K562 (cell line): ENCODE data around the gene TCHP. TPM values are rescaled to one million over a fixed set of nuclear protein-coding genes. Genes with fewer than 3 reads are reported as not detected.

Experiments used
- ATAC-seq: fragments of 200-7000 bp; cut with Tn5 transposase; 3 replicates; pipeline ENCODE4 v1.9.1; 2020; ENCODE audit warnings: moderate library complexity
- BruUV-seq: library from RNA; stranded (reverse); fragments of 400-500 nt; replicated peaks from 2 replicates; lab custom pipeline; 2021; lab: Mats Ljungman, UMichigan
- CTCF ChIA-PET: fragments of 300-600 bp; formaldehyde crosslinking; extraction: SDS; loops from one replicate; lab custom pipeline; 2021; ENCODE audit warnings: low intra/inter-chr PET ratio; lab: Yijun Ruan, JAX
- POLR2A ChIA-PET: fragments of 300-600, 350-650 bp; sonication (Branson Sonifier 250); formaldehyde crosslinking; extraction: SDS; loops from one replicate; lab custom pipeline; 2021; ENCODE audit warnings: antibody characterized with exemption, inconsistent platforms; lab: Yijun Ruan, JAX
- DNase-seq, 4 experiments: peaks; one replicate each; pipeline versions ENCODE4 v3.0.0 to v3.0.0-alpha.2; 2011 to 2018; ENCODE audit warnings: low spot score in 3 of 4, mixed read lengths in 3 of 4; ENCODE audit errors: extremely low read depth in 1 of 4
- FAIRE-seq: peaks from 2 replicates; lab custom pipeline; 2011; peaks lifted over from hg19 to GRCh38; lab: Jason Lieb, UNC
- H2AFZ ChIP-seq: 2 replicates; pipeline ENCODE4 v1.6.0; 2011; ENCODE audit warnings: low read depth, low read length, control low read depth, inconsistent platforms
- H3K27ac ChIP-seq: fragments of 200-600 bp; 3 replicates; pipeline ENCODE4 v1.8.0; 2011; ENCODE audit warnings: low read depth, mild to moderate bottlenecking, control low read depth, inconsistent platforms, low read length, moderate library complexity, mixed read lengths; ENCODE audit errors: extremely low read depth
- H3K27me3 ChIP-seq, 2 experiments: fragments of 300-600 bp in 1 of 2; 2 replicates in 1 of 2; 3 replicates in 1 of 2; pipeline versions ENCODE4 v1.6.0 to v1.8.0; 2011; ENCODE audit warnings: inconsistent platforms in 2 of 2, low read length in 2 of 2, mild to moderate bottlenecking in 1 of 2, mixed read lengths in 1 of 2, moderate library complexity in 1 of 2; ENCODE audit not compliant: control insufficient read depth in 2 of 2, insufficient read depth in 2 of 2
- H3K36me3 ChIP-seq: fragments of 300-600 bp; 3 replicates; pipeline ENCODE4 v1.8.0; 2011; ENCODE audit warnings: mild to moderate bottlenecking, low read length, inconsistent platforms; ENCODE audit not compliant: control insufficient read depth, insufficient read depth
- H3K4me1 ChIP-seq, 2 experiments: fragments of 200-600 bp in 1 of 2; replicated peaks in 1 of 2; 2 replicates in 1 of 2; 3 replicates in 1 of 2; pipeline versions ENCODE4 v1.5.1 to v1.8.0; 2011; ENCODE audit warnings: inconsistent platforms in 2 of 2, low read length in 2 of 2, mild to moderate bottlenecking in 1 of 2, mixed read lengths in 1 of 2, moderate library complexity in 1 of 2; ENCODE audit not compliant: control insufficient read depth in 2 of 2, insufficient read depth in 2 of 2
- H3K4me2 ChIP-seq: 2 replicates; pipeline ENCODE4 v1.6.1; 2011; ENCODE audit warnings: low read length, control low read depth, inconsistent platforms, mixed read lengths; ENCODE audit not compliant: insufficient read depth
- H3K4me3 ChIP-seq: fragments of 200-600 bp; sonication (generic), shearing (Covaris generic); 2 replicates; pipeline ENCODE4 v1.5.1; 2016; ENCODE audit warnings: control low read depth, inconsistent platforms
- H3K79me2 ChIP-seq: fragments of 200-600 bp; 3 replicates; pipeline ENCODE4 v1.8.0; 2011; ENCODE audit warnings: low read length, inconsistent platforms; ENCODE audit not compliant: control insufficient read depth, insufficient read depth
- H3K9ac ChIP-seq, 2 experiments: 2 replicates each; pipeline versions ENCODE4 v1.6.0 to v1.6.1; 2011; ENCODE audit warnings: low read depth in 2 of 2, low read length in 2 of 2, control low read depth in 1 of 2, inconsistent platforms in 1 of 2, mild to moderate bottlenecking in 1 of 2, mixed read lengths in 1 of 2; ENCODE audit not compliant: insufficient read depth in 1 of 2
- H3K9me1 ChIP-seq: one replicate; pipeline ENCODE4 v1.6.0; 2011; ENCODE audit warnings: inconsistent platforms, mild to moderate bottlenecking, low read length, moderate library complexity; ENCODE audit not compliant: control insufficient read depth, insufficient read depth
- H3K9me3 ChIP-seq: replicated peaks from 2 replicates; pipeline ENCODE4 v1.5.1; 2011; ENCODE audit warnings: low read depth, low read length, inconsistent platforms; ENCODE audit not compliant: control insufficient read depth, insufficient read depth
- H4K20me1 ChIP-seq: replicated peaks from 2 replicates; pipeline ENCODE4 v1.6.1; 2011; ENCODE audit warnings: low read length, inconsistent platforms, mixed read lengths; ENCODE audit not compliant: control insufficient read depth, insufficient read depth
- BRF1 ChIP-seq: IDR thresholded peaks from 3 replicates; pipeline ENCODE4 v1.6.1; 2011; ENCODE audit warnings: borderline replicate concordance, mild to moderate bottlenecking; ENCODE audit not compliant: insufficient read length; ENCODE audit errors: extremely low read depth
- MTA2 ChIP-seq: fragments of 450-650 bp; IDR thresholded peaks from 2 replicates; pipeline ENCODE4 v1.6.1; 2016; ENCODE audit warnings: low read depth
- NELFE ChIP-seq: IDR thresholded peaks from 2 replicates; pipeline ENCODE4 v1.6.1; 2011; ENCODE audit warnings: mild to moderate bottlenecking; ENCODE audit not compliant: insufficient read depth, insufficient read length
- POLR2H ChIP-seq: IDR thresholded peaks from 2 replicates; pipeline ENCODE4 v1.6.1; 2016; ENCODE audit warnings: missing genetic modification characterization, low read depth, mild to moderate bottlenecking, control low read depth, missing compliant biosample characterization, moderate library complexity
- SMARCA5 ChIP-seq: fragments of 450-650 bp; IDR thresholded peaks from 2 replicates; pipeline ENCODE4 v1.6.1; 2016
- ZNF586 ChIP-seq: fragments of 450-650 bp; formaldehyde crosslinking; conservative IDR thresholded peaks from 2 replicates; pipeline ENCODE4 v1.4.0; 2020; ENCODE audit warnings: mild to moderate bottlenecking, moderate library complexity
- WGBS: fragments of 100-300 bp; shearing (Covaris generic); methylation state at CpG from one replicate; pipeline ENCODE4 v1.1.6; 2016; ENCODE audit warnings: low coverage, mixed read lengths; ENCODE audit not compliant: insufficient coverage; ENCODE audit errors: missing lambda C conversion rate; 5-methylcytosine and 5-hydroxymethylcytosine counted together
- in situ Hi-C: fragments of 300-500 bp; cut with MboI; formaldehyde crosslinking; loops from 4 replicates; pipeline ENCODE4 v1.15.0; 2018; ENCODE audit warnings: inconsistent platforms, mixed read lengths
- intact Hi-C: fragments of 100-400 bp; cut with micrococcal nuclease; formaldehyde crosslinking; loops from 2 replicates; pipeline ENCODE4 v1.14.2; 2022
- polyA plus RNA-seq, 8 experiments: library from polyadenylated mRNA; depleted of rRNA in 4 of 8; stranded (reverse) in 5 of 8; unstranded in 3 of 8; fragments of >200 nt; fragmentation: Nextera tagmentation in 2 of 8; fragmentation: Illumina TruSeq in 1 of 8; extraction: Ambion mirVana in 2 of 8; extraction: Trizol in 1 of 8; gene quantifications; 2 replicates each; pipeline versions ENCODE4 v1.2.1 to v1.2.3, GENCODE V29; 2011 to 2014; ENCODE audit warnings: inconsistent platforms in 1 of 8, missing spikeins in 1 of 8
- total RNA-seq, 7 experiments: library from RNA; depleted of rRNA in 6 of 7; stranded (reverse); fragments of >200 nt in 6 of 7; fragmentation: Illumina TruSeq in 2 of 7; extraction: Trizol in 2 of 7; gene quantifications; 2 replicates each; pipeline versions ENCODE4 v1.2.1 to v1.2.3, GENCODE V29; 2011 to 2021; ENCODE audit warnings: low replicate concordance in 1 of 7
- TF ChIP-seq, protein P1 (sequence below): fragments of 250-450 bp; sonication (Bioruptor Pico); IDR thresholded peaks from 2 replicates; pipeline ENCODE4 v1.4.0; 2020
- TF ChIP-seq, protein P2 (sequence below): fragments of 450-650 bp; IDR thresholded peaks from 2 replicates; pipeline ENCODE4 v1.6.1; 2016; ENCODE audit warnings: mild to moderate bottlenecking
- TF ChIP-seq, protein P3 (sequence below), 2 experiments: fragments of 150-350 bp in 1 of 2; IDR thresholded peaks; 2 replicates each; pipeline ENCODE4 v1.6.1; 2012 to 2016; ENCODE audit warnings: low read depth in 2 of 2, low read length in 2 of 2, mild to moderate bottlenecking in 1 of 2, moderate library complexity in 1 of 2

TCHP gene
- total and polyA plus RNA-seq, 9 of the 15 experiments (the other 6 are each of a cell fraction or from before 2014, with no cell fraction given), result 3.4 to 30.4 (median 19.7) TPM

DNA sequence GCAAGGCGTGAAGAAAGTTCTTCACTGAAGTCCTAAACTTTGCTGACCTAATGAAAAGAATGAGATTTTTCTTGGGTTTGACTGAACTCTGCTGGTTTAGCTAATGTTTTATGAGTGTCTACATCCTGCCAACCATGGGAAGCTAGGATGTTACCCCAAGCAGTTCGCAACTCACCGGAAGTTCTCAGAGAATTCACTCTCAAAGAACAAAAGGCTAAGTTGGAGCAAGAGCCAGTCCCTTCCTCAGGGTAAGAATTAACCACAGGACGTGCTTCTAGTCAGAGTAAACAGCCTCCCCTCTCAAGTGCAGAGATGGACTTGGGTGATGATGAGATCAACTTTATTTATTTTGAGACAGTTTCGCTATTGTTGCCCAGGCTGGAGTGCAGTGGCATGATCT lies 37.3 kb downstream of the TCHP start:
- no peak overlapping the region for H2AFZ ChIP-seq
- H3K27ac ChIP-seq, result no peak overlapping the region
- no peaks in the 10 kb centered on the region for H3K27me3 ChIP-seq
- no peak for DNase-seq
- no peak overlapping the region for H3K9ac ChIP-seq
- no peaks in the 10 kb centered on the region for H3K9me3 ChIP-seq
- no peak overlapping the region for H3K4me3 ChIP-seq
- in situ Hi-C loops (no loop called here), intact Hi-C loops (no loop called here)
- no peak for FAIRE-seq
- no peak overlapping the region for H3K4me2 ChIP-seq
- H3K9me1 ChIP-seq, result no peaks in the 10 kb centered on the region
- H3K36me3 ChIP-seq, result peaks cover 46% of the 10 kb centered on the region; the same call in 2 of the 3 replicates
- no peak for ATAC-seq
- no peaks in the 10 kb centered on the region for H4K20me1 ChIP-seq
- 88% methylated on average over 5 of the region's 5 CpGs for WGBS
- CTCF ChIA-PET, result no interaction called here
- no peaks in the 10 kb centered on the region for H3K4me1 ChIP-seq
- POLR2A ChIA-PET, result interaction anchor here (1.4 kb wide), 1 partner anchor 11 kb away, joined by 6 read pairs; no protein-coding TSS in a partner anchor
- TF ChIP-seq BRF1, result no peak
- TF ChIP-seq, protein P1, sequence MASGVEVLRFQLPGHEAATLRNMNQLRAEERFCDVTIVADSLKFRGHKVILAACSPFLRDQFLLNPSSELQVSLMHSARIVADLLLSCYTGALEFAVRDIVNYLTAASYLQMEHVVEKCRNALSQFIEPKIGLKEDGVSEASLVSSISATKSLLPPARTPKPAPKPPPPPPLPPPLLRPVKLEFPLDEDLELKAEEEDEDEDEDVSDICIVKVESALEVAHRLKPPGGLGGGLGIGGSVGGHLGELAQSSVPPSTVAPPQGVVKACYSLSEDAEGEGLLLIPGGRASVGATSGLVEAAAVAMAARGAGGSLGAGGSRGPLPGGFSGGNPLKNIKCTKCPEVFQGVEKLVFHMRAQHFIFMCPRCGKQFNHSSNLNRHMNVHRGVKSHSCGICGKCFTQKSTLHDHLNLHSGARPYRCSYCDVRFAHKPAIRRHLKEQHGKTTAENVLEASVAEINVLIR (CRISPR knock-in tag), result no peak
- no peak for TF ChIP-seq POLR2H (tag)
- no peak for TF ChIP-seq NELFE
- BruUV-seq, result no TSS peak
- no peaks in the 10 kb centered on the region for H3K79me2 ChIP-seq

DNA sequence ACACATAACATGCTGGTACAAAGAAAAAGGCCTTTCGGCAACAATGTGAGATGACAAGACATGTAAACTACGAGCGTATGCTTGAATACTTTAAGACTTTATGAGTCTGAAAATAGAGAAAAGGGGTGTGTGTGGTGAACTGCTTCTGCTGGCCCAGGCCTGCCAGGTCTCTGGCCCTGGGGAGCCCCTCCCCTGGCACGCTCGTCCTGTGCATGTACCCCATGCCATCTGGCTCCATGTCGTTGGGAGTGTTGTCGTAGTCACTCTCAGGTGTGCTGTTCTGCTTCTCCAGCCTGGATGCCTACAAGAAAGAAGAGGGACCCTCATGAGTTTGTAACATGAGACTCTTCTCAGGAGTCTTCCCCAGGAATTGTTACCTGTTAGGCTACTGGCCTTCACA lies 38.9 kb downstream of the TCHP start:
- H3K4me1 ChIP-seq, result no peaks in the 10 kb centered on the region
- no TSS peak for BruUV-seq
- ChIA-PET CTCF (no interaction called here), POLR2A (no interaction called here)
- H3K9ac ChIP-seq, result no peak overlapping the region
- H3K79me2 ChIP-seq, result no peaks in the 10 kb centered on the region
- H3K9me3 ChIP-seq, result no peaks in the 10 kb centered on the region
- H2AFZ ChIP-seq, result no peak overlapping the region
- DNase-seq, result no peak
- peaks cover 34% of the 10 kb centered on the region; the same call in 2 of the 3 replicates for H3K36me3 ChIP-seq
- no peak overlapping the region for H3K27ac ChIP-seq
- no peaks in the 10 kb centered on the region for H3K9me1 ChIP-seq
- H3K27me3 ChIP-seq, result no peaks in the 10 kb centered on the region
- no peaks in the 10 kb centered on the region for H4K20me1 ChIP-seq
- WGBS, result 100% methylated on average over 7 of the region's 7 CpGs
- no peak overlapping the region for H3K4me3 ChIP-seq
- in situ Hi-C loops (no loop called here), intact Hi-C loops (no loop called here)
- no peak for ATAC-seq
- no peak overlapping the region for H3K4me2 ChIP-seq
- FAIRE-seq, result no peak
- TF ChIP-seq, protein P2, sequence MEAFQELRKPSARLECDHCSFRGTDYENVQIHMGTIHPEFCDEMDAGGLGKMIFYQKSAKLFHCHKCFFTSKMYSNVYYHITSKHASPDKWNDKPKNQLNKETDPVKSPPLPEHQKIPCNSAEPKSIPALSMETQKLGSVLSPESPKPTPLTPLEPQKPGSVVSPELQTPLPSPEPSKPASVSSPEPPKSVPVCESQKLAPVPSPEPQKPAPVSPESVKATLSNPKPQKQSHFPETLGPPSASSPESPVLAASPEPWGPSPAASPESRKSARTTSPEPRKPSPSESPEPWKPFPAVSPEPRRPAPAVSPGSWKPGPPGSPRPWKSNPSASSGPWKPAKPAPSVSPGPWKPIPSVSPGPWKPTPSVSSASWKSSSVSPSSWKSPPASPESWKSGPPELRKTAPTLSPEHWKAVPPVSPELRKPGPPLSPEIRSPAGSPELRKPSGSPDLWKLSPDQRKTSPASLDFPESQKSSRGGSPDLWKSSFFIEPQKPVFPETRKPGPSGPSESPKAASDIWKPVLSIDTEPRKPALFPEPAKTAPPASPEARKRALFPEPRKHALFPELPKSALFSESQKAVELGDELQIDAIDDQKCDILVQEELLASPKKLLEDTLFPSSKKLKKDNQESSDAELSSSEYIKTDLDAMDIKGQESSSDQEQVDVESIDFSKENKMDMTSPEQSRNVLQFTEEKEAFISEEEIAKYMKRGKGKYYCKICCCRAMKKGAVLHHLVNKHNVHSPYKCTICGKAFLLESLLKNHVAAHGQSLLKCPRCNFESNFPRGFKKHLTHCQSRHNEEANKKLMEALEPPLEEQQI, result no peak
- TF ChIP-seq, protein P3, sequence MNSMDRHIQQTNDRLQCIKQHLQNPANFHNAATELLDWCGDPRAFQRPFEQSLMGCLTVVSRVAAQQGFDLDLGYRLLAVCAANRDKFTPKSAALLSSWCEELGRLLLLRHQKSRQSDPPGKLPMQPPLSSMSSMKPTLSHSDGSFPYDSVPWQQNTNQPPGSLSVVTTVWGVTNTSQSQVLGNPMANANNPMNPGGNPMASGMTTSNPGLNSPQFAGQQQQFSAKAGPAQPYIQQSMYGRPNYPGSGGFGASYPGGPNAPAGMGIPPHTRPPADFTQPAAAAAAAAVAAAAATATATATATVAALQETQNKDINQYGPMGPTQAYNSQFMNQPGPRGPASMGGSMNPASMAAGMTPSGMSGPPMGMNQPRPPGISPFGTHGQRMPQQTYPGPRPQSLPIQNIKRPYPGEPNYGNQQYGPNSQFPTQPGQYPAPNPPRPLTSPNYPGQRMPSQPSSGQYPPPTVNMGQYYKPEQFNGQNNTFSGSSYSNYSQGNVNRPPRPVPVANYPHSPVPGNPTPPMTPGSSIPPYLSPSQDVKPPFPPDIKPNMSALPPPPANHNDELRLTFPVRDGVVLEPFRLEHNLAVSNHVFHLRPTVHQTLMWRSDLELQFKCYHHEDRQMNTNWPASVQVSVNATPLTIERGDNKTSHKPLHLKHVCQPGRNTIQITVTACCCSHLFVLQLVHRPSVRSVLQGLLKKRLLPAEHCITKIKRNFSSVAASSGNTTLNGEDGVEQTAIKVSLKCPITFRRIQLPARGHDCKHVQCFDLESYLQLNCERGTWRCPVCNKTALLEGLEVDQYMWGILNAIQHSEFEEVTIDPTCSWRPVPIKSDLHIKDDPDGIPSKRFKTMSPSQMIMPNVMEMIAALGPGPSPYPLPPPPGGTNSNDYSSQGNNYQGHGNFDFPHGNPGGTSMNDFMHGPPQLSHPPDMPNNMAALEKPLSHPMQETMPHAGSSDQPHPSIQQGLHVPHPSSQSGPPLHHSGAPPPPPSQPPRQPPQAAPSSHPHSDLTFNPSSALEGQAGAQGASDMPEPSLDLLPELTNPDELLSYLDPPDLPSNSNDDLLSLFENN (IDR thresholded peaks at IDR 0.05; ENCODE audit: low read depth in 2 of 2, low read length in 2 of 2), result no peak
- TF ChIP-seq SMARCA5 (no peak), MTA2 (no peak), ZNF586 (no peak)
